ENCODE results near the gene RASIP1. TPM values are rescaled to one million over a fixed set of nuclear protein-coding genes. Genes with fewer than 3 reads are reported as not detected.

RASIP1 gene
- total RNA-seq, 1 donor from 2014 or later = 0.62 TPM

- Mint-ChIP-seq H3K27ac (ENCODE audit: unreplicated experiment) (no peak overlapping the region), H3K4me3 (ENCODE audit: unreplicated experiment) (no peak overlapping the region), H3K27me3 (ENCODE audit: low read depth) (peaks cover 17% of the 10 kb centered on the region), H3K4me1 (ENCODE audit: low read depth) (peaks cover 6% of the 10 kb centered on the region), H3K9me3 (ENCODE audit: low read depth) (no peaks in the 10 kb centered on the region), H3K36me3 (ENCODE audit: low read depth) (no peaks in the 10 kb centered on the region)
- DNase-seq (ENCODE audit: low spot score) = no peak
- TF ChIP-seq CTCF (IDR thresholded peaks at IDR 0.05) = no peak
These were observed 16.8 kb upstream of the RASIP1 start for GRCh38 chr19:48757089-48757675.

GRCh38 chr19:48756686-48757085 lies 16.3 kb upstream of the RASIP1 start:
- Mint-ChIP-seq H3K9me3 (ENCODE audit: low read depth) (no peaks in the 10 kb centered on the region), H3K27me3 (ENCODE audit: low read depth) (peaks cover 16% of the 10 kb centered on the region), H3K27ac (ENCODE audit: unreplicated experiment) (no peak overlapping the region), H3K4me3 (ENCODE audit: unreplicated experiment) (no peak overlapping the region), H3K36me3 (ENCODE audit: low read depth) (no peaks in the 10 kb centered on the region), H3K4me1 (ENCODE audit: low read depth) (peaks cover 8% of the 10 kb centered on the region)
- no peak for TF ChIP-seq CTCF (IDR thresholded peaks at IDR 0.05)
- no peak for DNase-seq (ENCODE audit: low spot score)

- Mint-ChIP-seq H3K4me3 (ENCODE audit: unreplicated experiment) (no peak overlapping the region), H3K27me3 (ENCODE audit: low read depth) (peaks cover 13% of the 10 kb centered on the region), H3K9me3 (ENCODE audit: low read depth) (no peaks in the 10 kb centered on the region), H3K4me1 (ENCODE audit: low read depth) (peaks cover 10% of the 10 kb centered on the region), H3K36me3 (ENCODE audit: low read depth) (no peaks in the 10 kb centered on the region), H3K27ac (ENCODE audit: unreplicated experiment) (no peak overlapping the region)
- TF ChIP-seq CTCF (IDR thresholded peaks at IDR 0.05) = no peak
- no peak for DNase-seq (ENCODE audit: low spot score)
These were observed 15.8 kb upstream of the RASIP1 start for GRCh38 chr19:48756212-48756611.

GRCh38 chr19:48755787-48756186 lies 15.4 kb upstream of the RASIP1 start:
- TF ChIP-seq CTCF (IDR thresholded peaks at IDR 0.05) = no peak
- H3K4me1 Mint-ChIP-seq (ENCODE audit: low read depth) = peaks cover 11% of the 10 kb centered on the region
- H3K4me3 Mint-ChIP-seq (ENCODE audit: unreplicated experiment) = no peak overlapping the region
- H3K36me3 Mint-ChIP-seq (ENCODE audit: low read depth) = no peaks in the 10 kb centered on the region
- no peaks in the 10 kb centered on the region for H3K9me3 Mint-ChIP-seq (ENCODE audit: low read depth)
- DNase-seq (ENCODE audit: low spot score) = no peak
- no peak overlapping the region for H3K27ac Mint-ChIP-seq (ENCODE audit: unreplicated experiment)
- H3K27me3 Mint-ChIP-seq (ENCODE audit: low read depth) = peaks cover 9% of the 10 kb centered on the region

- no peaks in the 10 kb centered on the region for H3K9me3 Mint-ChIP-seq (ENCODE audit: low read depth)
- DNase-seq (ENCODE audit: low spot score) = no peak
- peaks cover 11% of the 10 kb centered on the region for H3K4me1 Mint-ChIP-seq (ENCODE audit: low read depth)
- no peak within 1 kb of the TSS for H3K27ac Mint-ChIP-seq (ENCODE audit: unreplicated experiment)
- no peak for TF ChIP-seq CTCF (IDR thresholded peaks at IDR 0.05)
- no peaks in the 10 kb centered on the region for H3K36me3 Mint-ChIP-seq (ENCODE audit: low read depth)
- no peak within 1 kb of the TSS for H3K4me3 Mint-ChIP-seq (ENCODE audit: unreplicated experiment)
- peaks cover 4% of the 10 kb centered on the region for H3K27me3 Mint-ChIP-seq (ENCODE audit: low read depth)
These were observed 14.8 kb upstream of the RASIP1 start, which contains the start of gene FGF21 for GRCh38 chr19:48755084-48755641. Gene FGF21 (plus strand): TSS chr19:48755524. CDS start chr19:48756237, 713 bp downstream.

All from chondrocyte (in vitro differentiated cells).